T-cell (primary cell): ENCODE results near the gene TRABD. TPM values are rescaled to one million over a fixed set of nuclear protein-coding genes. Genes with fewer than 3 reads are reported as not detected.

ENCODE experiments used
- ATAC-seq, 4 experiments: fragments of 200-7000 bp in 3 of 4; fragments of 150-1000 bp in 1 of 4; cut with Tn5 transposase; replicated peaks in 1 of 4; 1 replicate in 3 of 4; 2 replicates in 1 of 4; pipeline ENCODE4 v1.10.0; 2021; ENCODE audit warnings: moderate library complexity in 3 of 4, mild to moderate bottlenecking in 2 of 4, moderate number of reproducible peaks in 1 of 4
- CTCF ChIA-PET, 2 donors: fragments of 300-600 bp; sonication (Branson Sonifier 250); formaldehyde crosslinking; loops; one replicate each; lab custom pipeline; 2022; ENCODE audit warnings: antibody characterized with exemption in 2 of 2; lab: Charles Lee
- POLR2A ChIA-PET, 2 donors: fragments of 300-600 bp; sonication (Branson Sonifier 250); formaldehyde crosslinking; loops; one replicate each; lab custom pipeline; 2022; ENCODE audit warnings: antibody characterized with exemption in 2 of 2; lab: Charles Lee
- DNase-seq, 35 experiments: peaks; one replicate each; pipeline versions ENCODE4 v3.0.0 to v3.0.0-alpha.2; 2013 to 2023
- H3K27ac ChIP-seq: one replicate; pipeline ENCODE4 v1.5.1; 2013; ENCODE audit warnings: low read length
- H3K27me3 ChIP-seq, 2 experiments: replicated peaks in 1 of 2; 1 replicate in 1 of 2; 2 replicates in 1 of 2; pipeline versions ENCODE4 v1.6.1 to v1.7.0; 2013; ENCODE audit warnings: low read length in 1 of 2, mixed read lengths in 1 of 2; ENCODE audit not compliant: control insufficient read depth in 2 of 2, insufficient read depth in 2 of 2; ENCODE audit errors: extremely low read depth in 1 of 2
- H3K36me3 ChIP-seq, 2 donors: 1 replicate in 1 of 2; 2 replicates in 1 of 2; pipeline versions ENCODE4 v1.6.1 to v1.7.0; 2013; ENCODE audit warnings: low read length in 1 of 2; ENCODE audit not compliant: control insufficient read depth in 2 of 2, insufficient read depth in 1 of 2; ENCODE audit errors: extremely low read depth in 1 of 2
- H3K4me1 ChIP-seq, 2 experiments: 1 replicate in 1 of 2; 2 replicates in 1 of 2; pipeline versions ENCODE4 v1.6.1 to v1.7.0; 2013; ENCODE audit warnings: low read length in 2 of 2, mixed read lengths in 1 of 2; ENCODE audit not compliant: insufficient read depth in 2 of 2, control insufficient read depth in 1 of 2; ENCODE audit errors: extremely low read depth in 1 of 2
- H3K4me3 ChIP-seq, 2 donors: 1 replicate in 1 of 2; 2 replicates in 1 of 2; pipeline versions ENCODE4 v1.5.1 to v1.7.0; 2013; ENCODE audit warnings: mild to moderate bottlenecking in 2 of 2, low read length in 1 of 2, moderate library complexity in 1 of 2; ENCODE audit not compliant: control insufficient read depth in 1 of 2; ENCODE audit errors: extremely low read depth in 1 of 2
- H3K9me3 ChIP-seq: 2 replicates; pipeline ENCODE4 v1.7.0; 2013
- H3K27ac Mint-ChIP-seq, 2 donors: one replicate each; pipeline ENCODE4 v1.8.0; 2020 to 2021; ENCODE audit warnings: mild to moderate bottlenecking in 2 of 2, mixed read lengths in 2 of 2
- H3K27me3 Mint-ChIP-seq, 2 donors: one replicate each; pipeline ENCODE4 v1.8.0; 2021 to 2022; ENCODE audit warnings: mixed read lengths in 2 of 2
- H3K36me3 Mint-ChIP-seq: one replicate; pipeline ENCODE4 v1.8.0; 2021; ENCODE audit warnings: mixed read lengths
- H3K4me1 Mint-ChIP-seq, 3 donors: one replicate each; pipeline ENCODE4 v1.8.0; 2020 to 2022; ENCODE audit warnings: mixed read lengths in 3 of 3, mild to moderate bottlenecking in 1 of 3
- H3K4me3 Mint-ChIP-seq, 3 donors: one replicate each; pipeline ENCODE4 v1.8.0; 2020 to 2022; ENCODE audit warnings: mild to moderate bottlenecking in 3 of 3, mixed read lengths in 3 of 3, moderate library complexity in 3 of 3
- H3K9me3 Mint-ChIP-seq, 3 donors: one replicate each; pipeline ENCODE4 v1.8.0; 2020 to 2022; ENCODE audit warnings: mixed read lengths in 3 of 3
- WGBS: methylation state at CpG from one replicate; pipeline ENCODE4 v1.1.5; 2013; ENCODE audit warnings: missing lambda C conversion rate; ENCODE audit not compliant: insufficient coverage; 5-methylcytosine and 5-hydroxymethylcytosine counted together
- total RNA-seq, 35 experiments: library from RNA in 6 of 35; stranded (reverse) in 6 of 35; fragments of 120-200 nt in 1 of 35; gene quantifications; one replicate each; pipeline versions ENCODE4 v1.2.1 to v1.2.4 and lab custom pipeline; 2013 to 2026

The TRABD gene
- total RNA-seq, 5 donors from 2014 or later (not counting 1 experiment from before 2014, with no cell fraction given): 116 to 213 (median 175) TPM

GRCh38 chr22:50215297-50216054, 29.8 kb downstream of the TRABD start:
- H3K4me3 Mint-ChIP-seq: no peak overlapping the region
- peak overlapping the region in 1 of 2 donors; percentile 13 for H3K27ac Mint-ChIP-seq
- Histone ChIP-seq H3K27ac (no peak overlapping the region), H3K27me3 (no peaks in the 10 kb centered on the region), H3K4me1 (peaks cover 0 to 4% of the 10 kb centered on the region in 2 experiments), H3K9me3 (no peaks in the 10 kb centered on the region), H3K36me3 (peaks cover 13 to 63% of the 10 kb centered on the region in 2 donors), H3K4me3 (no peak overlapping the region)
- ATAC-seq (no peak), DNase-seq (no peak)
- no peaks in the 10 kb centered on the region for H3K9me3 Mint-ChIP-seq
- peaks cover 16 to 21% (median 19%) of the 10 kb centered on the region in 3 donors for H3K4me1 Mint-ChIP-seq
- H3K27me3 Mint-ChIP-seq: no peaks in the 10 kb centered on the region
- POLR2A ChIA-PET: no interaction called here
- CTCF ChIA-PET: interaction anchor here in 1 of 2 donors (0.6 kb wide), 1 partner anchor 332 kb away, joined by 4 read pairs; no protein-coding TSS in a partner anchor
- 96% methylated on average over 11 of the region's 17 CpGs for WGBS
- peaks cover 30% of the 10 kb centered on the region for H3K36me3 Mint-ChIP-seq

- ChIA-PET CTCF (no interaction called here), POLR2A (no interaction called here)
- H3K27me3 Mint-ChIP-seq: no peaks in the 10 kb centered on the region
- H3K27ac ChIP-seq: no peak overlapping the region
- no peak overlapping the region for H3K4me3 ChIP-seq
- 93% methylated on average over 13 of the region's 15 CpGs for WGBS
- peaks cover 15 to 63% of the 10 kb centered on the region in 2 donors for H3K36me3 ChIP-seq
- no peaks in the 10 kb centered on the region for H3K9me3 Mint-ChIP-seq
- H3K4me3 Mint-ChIP-seq: no peak overlapping the region
- no peaks in the 10 kb centered on the region for H3K9me3 ChIP-seq
- H3K27me3 ChIP-seq: no peaks in the 10 kb centered on the region
- DNase-seq (no peak), ATAC-seq (no peak)
- H3K36me3 Mint-ChIP-seq: peaks cover 35% of the 10 kb centered on the region
- H3K4me1 Mint-ChIP-seq: peaks cover 16 to 19% (median 18%) of the 10 kb centered on the region in 3 donors
- H3K27ac Mint-ChIP-seq: no peak overlapping the region
- H3K4me1 ChIP-seq: no peaks in the 10 kb centered on the region
These were observed 30.5 kb downstream of the TRABD start for GRCh38 chr22:50216055-50216683.

DNA sequence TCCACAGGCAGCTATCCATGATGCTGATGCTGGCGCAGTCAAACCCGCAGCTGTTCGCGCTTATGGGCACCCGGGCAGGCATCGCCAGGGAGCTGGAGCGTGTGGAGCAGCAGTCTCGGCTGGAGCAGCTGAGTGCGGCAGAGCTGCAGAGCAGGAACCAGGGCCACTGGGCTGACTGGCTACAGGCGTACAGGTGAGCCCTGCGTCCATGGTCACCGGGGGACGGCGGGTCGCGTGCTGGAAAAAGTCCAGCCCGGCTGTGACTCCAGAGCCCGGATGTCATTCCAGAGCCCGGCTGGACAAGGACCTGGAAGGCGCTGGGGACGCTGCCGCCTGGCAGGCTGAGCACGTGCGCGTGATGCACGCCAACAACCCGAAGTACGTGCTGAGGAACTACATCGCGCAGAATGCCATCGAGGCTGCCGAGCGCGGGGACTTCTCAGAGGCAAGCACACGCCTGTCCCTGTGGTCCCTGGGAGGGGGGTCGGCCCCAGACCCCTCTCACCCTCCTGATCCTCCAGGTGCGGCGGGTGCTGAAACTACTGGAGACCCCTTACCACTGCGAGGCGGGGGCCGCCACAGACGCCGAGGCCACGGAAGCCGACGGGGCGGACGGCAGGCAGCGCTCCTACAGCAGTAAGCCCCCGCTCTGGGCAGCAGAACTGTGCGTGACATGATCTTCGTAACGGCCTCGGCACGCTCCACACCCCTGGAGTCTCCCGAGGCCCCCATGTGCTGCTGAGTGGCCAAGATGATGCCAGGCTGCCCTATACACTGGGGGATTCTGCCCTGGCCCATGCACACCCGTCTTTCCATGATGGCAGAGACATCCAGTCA, 31.2 kb downstream of the TRABD start:
- Mint-ChIP-seq H3K9me3 (no peaks in the 10 kb centered on the region), H3K4me3 (no peak overlapping the region), H3K36me3 (peaks cover 35% of the 10 kb centered on the region), H3K27ac (no peak overlapping the region), H3K4me1 (peaks cover 15 to 17% (median 16%) of the 10 kb centered on the region in 3 donors), H3K27me3 (no peaks in the 10 kb centered on the region)
- no peaks in the 10 kb centered on the region for H3K4me1 ChIP-seq
- ChIA-PET CTCF (no interaction called here), POLR2A (no interaction called here)
- DNase-seq: no peak
- H3K36me3 ChIP-seq: peaks cover 22 to 68% of the 10 kb centered on the region in 2 donors
- no peak overlapping the region for H3K4me3 ChIP-seq
- ATAC-seq: peak in 2 of 4 experiments; percentile 6 to 9
- 97% methylated on average over 56 of the region's 57 CpGs for WGBS
- H3K9me3 ChIP-seq: no peaks in the 10 kb centered on the region
- no peak overlapping the region for H3K27ac ChIP-seq
- no peaks in the 10 kb centered on the region for H3K27me3 ChIP-seq

GRCh38 chr22:50217543-50218152, 31.9 kb downstream of the TRABD start:
- H3K27ac Mint-ChIP-seq: no peak overlapping the region
- no peaks in the 10 kb centered on the region for H3K27me3 Mint-ChIP-seq
- ChIA-PET CTCF (no interaction called here), POLR2A (no interaction called here)
- no peaks in the 10 kb centered on the region for H3K9me3 Mint-ChIP-seq
- peaks cover 33% of the 10 kb centered on the region for H3K36me3 Mint-ChIP-seq
- 94% methylated on average over 18 of the region's 21 CpGs for WGBS
- H3K27ac ChIP-seq: no peak overlapping the region
- DNase-seq (no peak), ATAC-seq (peak in 1 of 4 experiments; percentile 7)
- no peaks in the 10 kb centered on the region for H3K27me3 ChIP-seq
- H3K4me1 Mint-ChIP-seq: peaks cover 9 to 16% (median 14%) of the 10 kb centered on the region in 3 donors
- no peak overlapping the region for H3K4me3 Mint-ChIP-seq
- H3K4me1 ChIP-seq: no peaks in the 10 kb centered on the region
- H3K36me3 ChIP-seq: peaks cover 27 to 70% of the 10 kb centered on the region in 2 donors
- H3K9me3 ChIP-seq: no peaks in the 10 kb centered on the region
- H3K4me3 ChIP-seq: no peak overlapping the region

DNA sequence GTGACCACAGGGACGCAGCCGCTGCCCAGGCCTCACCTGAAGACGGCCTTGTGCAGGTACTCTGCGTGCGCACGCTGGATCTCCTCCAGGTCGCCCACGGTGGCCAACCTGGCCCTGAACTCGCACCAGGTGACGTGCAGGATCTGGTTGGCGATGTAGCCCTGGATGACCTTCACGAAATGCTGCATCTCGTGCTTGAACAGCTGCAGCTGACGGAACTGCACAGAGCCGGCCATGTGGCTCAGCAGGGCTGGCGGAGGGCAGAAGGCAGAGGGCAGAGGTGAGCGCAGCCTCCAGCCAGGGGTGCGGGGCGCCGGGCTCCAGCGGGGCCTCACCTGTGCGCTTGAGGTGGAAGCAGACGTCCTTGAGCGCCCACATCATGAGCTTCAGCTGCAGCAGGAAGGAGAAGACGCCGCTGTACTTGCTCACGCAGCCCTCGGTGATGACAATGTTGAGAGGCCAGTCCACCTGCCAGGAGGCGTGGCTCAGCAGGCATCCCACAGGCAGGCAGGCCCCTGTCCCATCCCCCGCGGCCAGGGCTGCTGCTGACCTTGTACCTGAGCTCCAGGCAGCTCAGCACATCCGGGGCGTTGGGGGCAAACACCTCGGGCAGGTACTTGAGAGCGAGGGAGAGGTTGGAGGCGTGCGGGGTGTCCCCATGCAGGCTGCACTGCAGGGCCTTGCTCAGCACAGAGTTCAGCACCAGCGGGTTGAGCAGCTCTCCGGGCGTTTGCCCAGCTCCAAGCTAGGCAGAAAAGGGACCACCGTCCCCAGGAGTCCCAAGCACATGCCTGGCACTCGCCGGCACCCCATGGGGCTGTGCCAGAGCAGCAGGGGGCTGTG, 32.7 kb downstream of the TRABD start:
- no peaks in the 10 kb centered on the region for H3K9me3 ChIP-seq
- Mint-ChIP-seq H3K4me3 (no peak overlapping the region), H3K4me1 (peaks cover 4 to 8% (median 8%) of the 10 kb centered on the region in 3 donors), H3K27ac (no peak overlapping the region), H3K27me3 (no peaks in the 10 kb centered on the region), H3K36me3 (peaks cover 32% of the 10 kb centered on the region), H3K9me3 (no peaks in the 10 kb centered on the region)
- H3K4me1 ChIP-seq: no peaks in the 10 kb centered on the region
- no peak overlapping the region for H3K27ac ChIP-seq
- ChIA-PET CTCF (interaction anchor here in 1 of 2 donors (0.6 kb wide), 1 partner anchor 13 kb away, joined by 6 read pairs; no protein-coding TSS in a partner anchor), POLR2A (no interaction called here)
- no peak overlapping the region for H3K4me3 ChIP-seq
- peaks cover 32 to 71% of the 10 kb centered on the region in 2 donors for H3K36me3 ChIP-seq
- no peaks in the 10 kb centered on the region for H3K27me3 ChIP-seq
- peak in 2 of 4 experiments; percentile 12 to 14 for ATAC-seq
- 92% methylated on average over 40 of the region's 43 CpGs for WGBS
- DNase-seq: no peak
